HUES64 (cell line): ENCODE measurements around the gene CHRNE.
"Not testable (repeated sequence)": the region's sequence is repeated elsewhere in the genome, so short reads cannot be mapped to it uniquely, and the experiment has no call there.

Experiments
- H3K27ac ChIP-seq: 2 replicates; pipeline ENCODE4 v1.7.0; 2013; ENCODE audit warnings: low read depth, low read length, inconsistent platforms
- H3K27me3 ChIP-seq: 2 replicates; pipeline ENCODE4 v1.6.1; 2013; ENCODE audit warnings: mild to moderate bottlenecking, low read length; ENCODE audit not compliant: insufficient read depth
- H3K36me3 ChIP-seq: 2 replicates; pipeline ENCODE4 v1.6.1; 2013; ENCODE audit warnings: mild to moderate bottlenecking, low read length; ENCODE audit not compliant: insufficient read depth
- H3K4me1 ChIP-seq: 2 replicates; pipeline ENCODE4 v1.6.1; 2013; ENCODE audit warnings: mild to moderate bottlenecking, low read length, moderate library complexity; ENCODE audit not compliant: insufficient read depth
- H3K4me3 ChIP-seq: 2 replicates; pipeline ENCODE4 v1.5.1; 2013; ENCODE audit warnings: mild to moderate bottlenecking, low read length, moderate library complexity
- H3K9ac ChIP-seq: 2 replicates; pipeline ENCODE4 v1.6.1; 2013; ENCODE audit warnings: mild to moderate bottlenecking, low read depth, low read length
- H3K9me3 ChIP-seq: 2 replicates; pipeline ENCODE4 v1.6.1; 2013; ENCODE audit warnings: low read depth, low read length; ENCODE audit not compliant: insufficient read depth
- WGBS: fragments of 150-250, 120-280 bp; methylation state at CpG from one replicate; pipeline ENCODE4 v1.1.7; 2013; ENCODE audit warnings: missing lambda C conversion rate; 5-methylcytosine and 5-hydroxymethylcytosine counted together

The CHRNE gene

DNA sequence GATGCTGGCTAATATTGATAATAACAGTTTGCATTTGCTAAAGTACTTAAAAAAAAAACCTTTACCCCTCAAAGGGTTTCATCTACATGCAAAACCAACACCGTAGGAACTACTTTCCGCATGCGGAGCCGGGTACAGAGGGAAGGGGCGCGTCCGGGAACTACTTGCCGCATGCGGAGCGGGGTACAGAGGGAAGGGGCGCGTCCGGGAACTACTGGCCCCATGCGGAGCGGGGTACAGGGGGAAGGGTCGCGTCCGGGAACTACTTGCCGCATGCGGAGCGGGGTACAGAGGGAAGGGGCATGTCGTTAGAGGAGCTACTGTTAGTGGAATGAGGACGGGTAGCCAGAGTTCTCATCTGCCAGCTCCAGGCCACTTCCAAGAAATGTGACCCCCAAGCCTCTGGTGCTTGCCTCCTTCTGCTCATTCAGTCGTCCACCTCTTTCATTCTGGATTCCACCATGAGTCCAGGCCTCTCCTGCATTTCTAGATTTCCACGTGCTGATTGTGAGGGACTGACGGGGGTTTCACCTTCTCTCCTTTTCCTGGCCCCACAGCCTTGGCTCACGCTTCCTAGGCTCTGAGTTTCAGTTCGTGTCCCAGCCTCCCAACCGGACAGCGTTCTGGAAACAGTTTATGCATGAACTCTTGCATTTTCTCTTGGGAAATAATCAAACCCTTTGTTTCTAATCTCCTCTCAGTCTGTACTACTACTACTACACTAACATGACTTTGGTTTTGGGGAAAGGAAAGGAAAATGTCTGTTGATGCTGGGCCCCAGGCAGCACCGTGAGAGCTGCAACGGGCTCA lies 42.9 kb downstream of the CHRNE start:
- WGBS, result 70% methylated on average over 32 of the region's 32 CpGs
- 0 out of 2 replicates have a peak overlapping the region, but pooled peaks have one; percentile 13 for H3K4me3 ChIP-seq
- no peaks in the 10 kb centered on the region for H3K9me3 ChIP-seq
- peaks cover 46% of the 10 kb centered on the region for H3K4me1 ChIP-seq
- no peaks in the 10 kb centered on the region for H3K27me3 ChIP-seq
- peak overlapping the region; percentile 48 for H3K9ac ChIP-seq
- H3K36me3 ChIP-seq, result peaks cover 5% of the 10 kb centered on the region; the same call in 1 of the 2 replicates
- H3K27ac ChIP-seq, result peak overlapping the region; percentile 38; the same call in 1 of the 2 replicates

DNA sequence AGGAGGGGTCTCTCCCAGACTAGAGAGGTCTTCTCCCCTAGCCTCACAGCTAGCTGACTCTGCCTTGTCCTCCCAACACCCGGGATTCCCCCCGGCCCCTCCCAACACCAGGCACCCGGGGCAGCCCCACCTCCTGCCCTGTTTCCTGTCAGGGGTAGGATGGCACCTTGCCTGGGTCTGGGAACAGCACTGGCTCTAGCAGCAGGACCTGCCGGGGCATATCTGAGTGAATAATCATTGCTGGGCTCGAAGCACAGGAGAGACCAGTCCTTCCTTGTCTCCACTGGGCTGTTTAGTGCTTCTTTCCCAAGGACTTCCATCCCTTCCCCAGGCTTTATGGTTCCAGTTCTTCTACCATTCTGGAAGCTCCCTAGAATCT lies 44.0 kb downstream of the CHRNE start:
- Histone ChIP-seq H3K9me3 (no peaks in the 10 kb centered on the region), H3K27ac (peak overlapping the region; percentile 72), H3K27me3 (no peaks in the 10 kb centered on the region), H3K4me3 (no peak overlapping the region; the same call in 1 of the 2 replicates), H3K36me3 (peaks cover 5% of the 10 kb centered on the region; the same call in 1 of the 2 replicates), H3K9ac (no peak overlapping the region; the same call in 1 of the 2 replicates), H3K4me1 (peaks cover 54% of the 10 kb centered on the region)
- 33% methylated on average over 5 of the region's 5 CpGs for WGBS

DNA sequence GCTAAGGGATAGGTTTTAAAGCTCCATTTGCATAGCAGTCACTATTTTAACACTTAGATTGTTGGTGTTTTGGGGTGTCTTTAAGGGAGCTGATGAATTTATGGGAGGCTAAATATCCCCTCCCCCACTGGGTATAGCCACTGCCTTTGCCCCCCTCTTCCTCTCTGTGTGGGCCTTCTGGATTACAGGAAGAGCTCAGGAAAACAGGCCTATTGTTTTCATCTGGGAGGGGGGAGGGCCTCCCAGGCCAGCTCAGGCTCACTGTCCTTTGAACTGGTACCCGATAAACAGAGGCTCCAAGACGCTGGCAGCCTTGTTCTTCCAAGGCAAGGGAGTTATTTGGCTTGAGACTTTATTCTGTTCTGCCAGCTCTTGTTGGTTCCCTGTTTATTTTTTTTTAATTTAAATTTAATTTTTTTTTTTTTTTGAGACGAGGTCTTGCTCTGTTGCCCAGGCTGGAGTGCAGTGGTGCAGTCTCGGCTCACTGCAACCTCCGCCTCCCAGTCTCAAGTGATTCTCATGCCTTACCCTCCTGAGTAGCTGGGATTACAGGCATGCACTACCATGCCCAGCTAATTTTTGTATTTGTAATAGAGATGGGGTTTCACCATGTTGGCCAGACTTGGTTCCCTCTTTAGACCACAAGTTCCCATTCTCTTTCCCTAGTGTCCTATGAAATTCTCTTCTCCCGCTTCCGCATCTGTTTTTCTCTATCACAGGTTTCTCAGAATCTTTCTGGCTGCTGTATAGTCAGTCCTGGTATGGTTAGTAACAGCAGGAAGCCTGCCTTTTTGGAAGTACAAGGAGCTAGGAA lies 44.6 kb downstream of the CHRNE start:
- 58% methylated on average over 7 of the region's 7 CpGs for WGBS
- Histone ChIP-seq H3K9ac (peak overlapping the region; percentile 5), H3K36me3 (peaks cover 5% of the 10 kb centered on the region; the same call in 1 of the 2 replicates), H3K27me3 (no peaks in the 10 kb centered on the region), H3K4me1 (peaks cover 60% of the 10 kb centered on the region), H3K4me3 (no peak overlapping the region; the same call in 1 of the 2 replicates), H3K9me3 (no peaks in the 10 kb centered on the region), H3K27ac (peak overlapping the region; percentile 72)

DNA sequence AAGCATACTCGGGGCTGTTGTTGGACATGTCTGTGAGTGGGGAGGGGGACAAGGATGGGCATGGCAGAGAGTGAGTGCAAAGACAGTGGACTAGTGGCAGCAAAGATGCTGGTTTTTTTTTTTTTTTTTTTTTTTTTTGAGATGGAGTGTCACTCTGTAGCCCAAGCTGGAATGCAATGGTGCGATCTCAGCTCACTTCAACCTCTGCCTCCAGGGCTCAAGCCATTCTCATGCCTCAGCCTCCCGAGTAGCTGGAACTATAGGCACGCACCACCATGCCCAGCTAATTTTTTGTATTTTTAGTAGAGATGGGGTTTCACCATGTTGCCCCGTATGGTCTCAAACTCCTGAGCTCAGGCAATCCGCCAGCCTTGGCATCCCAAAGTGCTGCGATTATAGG lies 45.6 kb downstream of the CHRNE start:
- not testable (repeated sequence) for H3K4me3 ChIP-seq, H3K36me3 ChIP-seq, H3K9me3 ChIP-seq, H3K27me3 ChIP-seq
- Histone ChIP-seq H3K27ac (peak overlapping the region; percentile 71; the same call in 1 of the 2 replicates), H3K4me1 (peaks cover 60% of the 10 kb centered on the region), H3K9ac (peak overlapping the region; percentile 5; the same call in 1 of the 2 replicates)
- 74% methylated on average over 7 of the region's 7 CpGs for WGBS

DNA sequence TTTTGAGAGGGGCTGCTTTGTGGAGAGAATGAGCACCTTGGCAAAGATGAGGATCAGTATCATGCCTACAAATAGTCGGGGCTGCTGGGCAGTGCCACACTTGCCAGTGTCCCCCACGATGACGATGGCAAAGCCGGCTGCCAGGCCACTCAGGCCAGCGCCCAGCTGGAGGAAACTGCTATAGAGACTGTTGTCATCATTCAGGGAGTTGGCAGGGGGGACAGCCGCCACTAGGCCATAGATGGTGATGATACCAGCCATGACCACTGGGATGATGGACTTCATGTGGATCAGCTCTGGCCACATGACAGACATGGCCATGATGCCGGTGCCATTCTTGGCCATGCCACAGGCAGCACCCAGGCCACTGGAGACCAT lies 46.0 kb downstream of the CHRNE start:
- no peaks in the 10 kb centered on the region for H3K9me3 ChIP-seq
- H3K4me3 ChIP-seq, result no peak overlapping the region
- peaks cover 5% of the 10 kb centered on the region; the same call in 1 of the 2 replicates for H3K36me3 ChIP-seq
- no peak overlapping the region for H3K27ac ChIP-seq
- no peaks in the 10 kb centered on the region for H3K27me3 ChIP-seq
- 94% methylated on average over 7 of the region's 7 CpGs for WGBS
- peaks cover 60% of the 10 kb centered on the region for H3K4me1 ChIP-seq
- H3K9ac ChIP-seq, result no peak overlapping the region

DNA sequence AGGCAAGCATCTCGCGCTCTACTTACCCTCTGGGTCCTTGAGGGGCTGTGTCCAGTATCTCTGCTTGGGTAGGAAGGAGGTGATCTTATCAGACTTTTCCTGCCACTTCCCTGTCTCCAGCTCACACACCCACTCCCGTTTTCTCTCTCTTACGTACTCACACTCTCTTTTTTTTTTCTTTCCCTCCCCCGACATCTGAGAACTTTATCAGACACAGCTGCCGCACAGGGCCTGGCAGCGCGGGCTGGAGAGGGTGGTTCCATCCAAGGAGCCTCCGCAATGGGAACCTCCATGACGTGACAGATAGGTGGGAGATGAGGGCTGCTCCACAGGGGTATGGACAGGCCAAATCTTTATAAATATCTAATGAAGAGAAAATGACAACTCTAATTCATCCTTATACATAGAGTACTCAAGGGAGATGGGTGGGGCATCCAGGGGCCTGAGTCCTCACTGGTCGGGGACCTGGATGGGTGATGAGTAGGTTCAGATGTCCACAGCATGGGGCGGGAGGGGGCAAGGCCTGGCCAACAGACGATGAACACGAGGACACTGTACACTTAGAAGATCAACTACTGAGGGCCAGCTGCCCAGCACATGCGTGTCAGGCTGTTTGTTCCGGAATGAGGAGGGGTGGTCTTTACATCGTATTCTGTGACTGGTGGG lies 46.5 kb downstream of the CHRNE start:
- Histone ChIP-seq H3K9me3 (no peaks in the 10 kb centered on the region), H3K9ac (no peak overlapping the region), H3K36me3 (peaks cover 5% of the 10 kb centered on the region; the same call in 1 of the 2 replicates), H3K27me3 (no peaks in the 10 kb centered on the region), H3K4me1 (peaks cover 60% of the 10 kb centered on the region), H3K4me3 (no peak overlapping the region), H3K27ac (no peak overlapping the region)
- WGBS, result 90% methylated on average over 17 of the region's 17 CpGs

DNA sequence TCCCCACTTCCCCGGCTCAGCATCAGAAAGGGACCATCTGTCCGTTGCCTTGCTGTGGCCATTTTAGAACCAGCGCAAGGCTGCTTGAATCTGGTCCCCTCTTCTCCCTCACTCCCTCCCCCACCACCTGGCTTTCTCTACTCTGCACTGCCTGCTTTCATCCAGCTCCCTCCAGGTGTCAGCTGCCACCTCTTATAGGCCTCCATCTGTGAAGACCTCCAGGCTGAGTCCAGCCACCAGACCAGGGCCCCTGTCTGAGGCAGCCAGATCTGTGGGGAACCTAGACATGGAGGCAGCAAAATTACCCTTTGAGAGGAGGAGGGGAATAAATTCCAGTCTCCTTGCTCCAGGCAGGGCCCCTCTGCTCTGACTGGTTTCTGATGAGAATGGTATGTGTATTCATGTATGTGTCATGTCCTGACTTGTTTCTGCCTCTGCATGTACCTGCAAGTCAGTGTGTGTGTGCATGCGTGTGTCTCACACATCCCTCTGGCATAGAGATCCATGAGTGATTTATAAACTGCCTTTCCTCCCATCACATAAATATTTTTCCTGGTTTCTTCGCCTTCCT lies 48.7 kb downstream of the CHRNE start:
- H3K36me3 ChIP-seq, result no peaks in the 10 kb centered on the region
- peak overlapping the region; percentile 13; the same call in 1 of the 2 replicates for H3K9ac ChIP-seq
- no peak overlapping the region for H3K4me3 ChIP-seq
- H3K9me3 ChIP-seq, result no peaks in the 10 kb centered on the region
- peak overlapping the region; percentile 11; the same call in 1 of the 2 replicates for H3K27ac ChIP-seq
- peaks cover 63% of the 10 kb centered on the region for H3K4me1 ChIP-seq
- 84% methylated on average over 5 of the region's 5 CpGs for WGBS
- no peaks in the 10 kb centered on the region for H3K27me3 ChIP-seq

DNA sequence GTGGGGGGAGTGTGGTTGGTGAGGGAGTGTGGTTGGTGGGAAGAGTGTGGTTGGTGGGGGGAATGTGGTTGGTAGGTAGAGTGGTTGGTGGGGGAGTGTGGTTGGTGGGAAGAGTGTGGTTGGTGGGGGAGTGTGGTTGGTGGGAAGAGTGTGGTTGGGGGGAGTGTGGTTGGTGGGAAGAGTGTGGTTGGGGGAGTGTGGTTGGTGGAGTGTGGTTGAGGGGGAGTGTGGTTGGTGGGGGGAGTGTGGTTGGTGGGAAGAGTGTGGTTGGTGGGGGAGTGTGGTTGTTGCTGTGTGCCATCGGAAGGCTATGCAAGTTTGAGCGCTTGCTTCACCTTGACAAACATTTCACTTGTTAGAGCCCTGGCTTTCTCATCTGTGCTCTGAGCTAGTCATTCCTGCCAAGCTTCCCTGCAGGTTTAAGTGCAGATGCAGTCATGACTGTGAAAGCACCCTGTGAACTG lies 49.7 kb downstream of the CHRNE start:
- Histone ChIP-seq H3K9ac (no peak overlapping the region), H3K4me1 (peaks cover 60% of the 10 kb centered on the region), H3K9me3 (no peaks in the 10 kb centered on the region), H3K27ac (no peak overlapping the region), H3K4me3 (no peak overlapping the region), H3K27me3 (no peaks in the 10 kb centered on the region), H3K36me3 (no peaks in the 10 kb centered on the region)
- WGBS, result 92% methylated on average over 2 of the region's 2 CpGs

DNA sequence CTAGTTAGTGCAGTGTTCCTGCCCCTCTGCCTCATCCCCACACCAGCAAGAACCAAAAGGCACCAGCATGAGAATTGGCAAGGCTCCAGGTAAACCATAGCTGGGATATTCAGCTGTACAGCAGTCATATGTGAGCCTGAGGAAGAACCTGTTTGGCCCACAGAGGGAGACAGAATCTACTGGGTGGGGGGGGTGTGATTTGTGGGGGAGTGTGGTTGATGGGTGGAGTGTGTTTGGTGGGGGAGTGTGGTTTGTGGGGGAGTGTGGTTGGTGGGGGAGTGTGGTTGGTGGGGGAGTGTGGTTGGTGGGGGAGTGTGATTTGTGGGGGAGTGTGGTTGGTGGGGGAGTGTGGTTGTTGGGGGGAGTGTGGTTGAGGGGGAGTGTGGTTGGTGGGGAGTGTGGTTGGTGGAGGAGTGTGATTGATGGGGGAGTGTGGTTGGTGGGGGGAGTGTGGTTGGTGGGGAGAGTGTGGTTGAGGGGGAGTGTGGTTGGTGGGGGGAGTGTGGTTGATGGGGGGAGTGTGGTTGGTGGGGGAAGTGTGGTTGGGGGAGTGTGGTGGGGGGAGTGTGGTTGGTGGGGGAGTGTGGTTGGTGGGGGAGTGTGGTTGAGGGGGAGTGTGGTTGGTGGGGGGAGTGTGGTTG lies 50.2 kb downstream of the CHRNE start:
- Histone ChIP-seq H3K4me3 (no peak overlapping the region), H3K9ac (no peak overlapping the region), H3K4me1 (peaks cover 55% of the 10 kb centered on the region), H3K27me3 (no peaks in the 10 kb centered on the region), H3K9me3 (no peaks in the 10 kb centered on the region), H3K36me3 (no peaks in the 10 kb centered on the region), H3K27ac (no peak overlapping the region)

DNA sequence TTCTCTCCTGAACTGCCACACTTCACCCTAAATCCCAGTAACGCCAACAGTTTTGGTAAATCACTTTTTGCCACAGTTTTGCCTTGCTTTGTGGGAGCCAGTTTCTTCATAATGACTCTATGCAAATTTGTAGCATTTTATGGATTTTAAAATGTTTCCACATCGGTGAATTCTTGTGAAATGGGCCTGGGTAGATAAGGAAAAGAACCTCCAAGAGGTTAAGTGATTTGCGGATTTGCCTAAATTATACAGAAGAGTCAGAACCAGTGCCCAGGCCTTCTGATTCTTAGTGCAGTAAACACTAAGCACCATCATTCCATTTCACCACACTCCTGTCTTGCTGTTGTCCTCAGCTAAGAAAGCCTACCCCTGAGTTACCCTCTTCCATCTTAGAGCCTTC lies 51.8 kb downstream of the CHRNE start:
- H3K4me1 ChIP-seq, result peaks cover 45% of the 10 kb centered on the region

More for the DNA sequence above, 51.8 kb downstream of the CHRNE start:
- H3K27ac ChIP-seq, result peak overlapping the region; percentile 39; the same call in 1 of the 2 replicates
- no peaks in the 10 kb centered on the region for H3K36me3 ChIP-seq
- no peaks in the 10 kb centered on the region for H3K9me3 ChIP-seq
- H3K4me3 ChIP-seq, result no peak overlapping the region
- WGBS, result 94% methylated on average over 3 of the region's 3 CpGs
- no peak overlapping the region for H3K9ac ChIP-seq
- H3K27me3 ChIP-seq, result no peaks in the 10 kb centered on the region
